GM23338 (cell line): Measurements from ENCODE around the gene EIF1B. TPM values are rescaled to one million over a fixed set of nuclear protein-coding genes. Genes with fewer than 3 reads are reported as not detected.
A peak's percentile ranks its signal among the peaks of the same experiment; 100 is the strongest.

Experiments
- ATAC-seq: fragments of 200-7000 bp; cut with Tn5 transposase; 3 replicates; pipeline ENCODE4 v1.9.1; 2020
- DNase-seq: peaks from one replicate; pipeline ENCODE4 v3.0.0-alpha.2; 2015; ENCODE audit warnings: low spot score
- H2AFZ ChIP-seq: fragments of 200-600 bp; sonication (generic); 2 replicates; pipeline ENCODE4 v1.8.0; 2016; ENCODE audit warnings: antibody characterized with exemption, mild to moderate bottlenecking, moderate library complexity
- H3F3A ChIP-seq: fragments of 200-600 bp; sonication (generic); replicated peaks from 2 replicates; pipeline ENCODE4 v1.8.0; 2017; ENCODE audit warnings: antibody characterized with exemption, mixed run types, low read depth
- H3K27ac ChIP-seq: fragments of 200-600 bp; sonication (generic); 2 replicates; pipeline ENCODE4 v1.6.1; 2016; ENCODE audit warnings: low read depth
- H3K27me3 ChIP-seq: fragments of 200-600 bp; sonication (generic); 2 replicates; pipeline ENCODE4 v1.8.0; 2016; ENCODE audit warnings: mild to moderate bottlenecking, mixed run types, moderate library complexity; ENCODE audit not compliant: insufficient read depth
- H3K36me3 ChIP-seq: fragments of 200-600 bp; sonication (generic); 2 replicates; pipeline ENCODE4 v1.8.0; 2016; ENCODE audit warnings: mild to moderate bottlenecking; ENCODE audit not compliant: insufficient read depth
- H3K4me1 ChIP-seq: fragments of 200-600 bp; sonication (generic); 2 replicates; pipeline ENCODE4 v1.8.0; 2016; ENCODE audit warnings: mild to moderate bottlenecking, moderate library complexity; ENCODE audit not compliant: insufficient read depth
- H3K4me2 ChIP-seq: fragments of 200-600 bp; sonication (generic); 2 replicates; pipeline ENCODE4 v1.7.1; 2017; ENCODE audit warnings: mixed run types
- H3K4me3 ChIP-seq: fragments of 200-600 bp; sonication (generic); 2 replicates; pipeline ENCODE4 v1.6.1; 2016; ENCODE audit warnings: mixed run types
- H3K79me2 ChIP-seq: fragments of 200-600 bp; sonication (generic); replicated peaks from 2 replicates; pipeline ENCODE4 v1.8.0; 2017; ENCODE audit warnings: mild to moderate bottlenecking; ENCODE audit not compliant: insufficient read depth
- H3K9me2 ChIP-seq: fragments of 200-600 bp; sonication (generic); 2 replicates; pipeline ENCODE4 v1.8.0; 2017; ENCODE audit not compliant: insufficient read depth
- H4K20me1 ChIP-seq: fragments of 200-600 bp; sonication (generic); replicated peaks from 2 replicates; pipeline ENCODE4 v1.8.0; 2017; ENCODE audit warnings: mild to moderate bottlenecking; ENCODE audit not compliant: insufficient read depth
- H3K27ac Mint-ChIP-seq: 2 replicates; pipeline ENCODE4 v1.8.0; 2020; ENCODE audit warnings: inconsistent platforms, mild to moderate bottlenecking, moderate library complexity, mixed read lengths
- H3K27me3 Mint-ChIP-seq: 3 replicates; pipeline ENCODE4 v1.8.0; 2022; ENCODE audit warnings: low read depth, mild to moderate bottlenecking, moderate library complexity, mixed read lengths, inconsistent platforms; ENCODE audit not compliant: insufficient read depth, poor library complexity
- H3K36me3 Mint-ChIP-seq: 3 replicates; pipeline ENCODE4 v1.8.0; 2021; ENCODE audit warnings: low read depth, mild to moderate bottlenecking, inconsistent platforms, moderate library complexity, mixed read lengths
- H3K4me1 Mint-ChIP-seq: 3 replicates; pipeline ENCODE4 v1.8.0; 2020; ENCODE audit warnings: mild to moderate bottlenecking, inconsistent platforms, mixed read lengths
- H3K4me3 Mint-ChIP-seq: 3 replicates; pipeline ENCODE4 v1.8.0; 2021; ENCODE audit warnings: moderate library complexity, mild to moderate bottlenecking, inconsistent platforms, mixed read lengths
- H3K9me3 Mint-ChIP-seq: 3 replicates; pipeline ENCODE4 v1.8.0; 2020; ENCODE audit warnings: moderate library complexity, mild to moderate bottlenecking, inconsistent platforms, mixed read lengths
- CTCF ChIP-seq, 2 experiments: fragments of 200-600 bp in 1 of 2; sonication (generic) in 1 of 2; conservative IDR thresholded peaks; 2 replicates each; pipeline versions ENCODE4 v1.5.1 to v1.6.1; 2016 to 2017; ENCODE audit warnings: antibody characterized with exemption in 2 of 2, low read depth in 2 of 2, mild to moderate bottlenecking in 2 of 2, moderate library complexity in 1 of 2
- EZH2 ChIP-seq: fragments of 200-600 bp; sonication (generic); IDR thresholded peaks from one replicate; pipeline ENCODE4 v1.8.0; 2017; ENCODE audit warnings: antibody characterized with exemption, mild to moderate bottlenecking, low read depth; ENCODE audit not compliant: unreplicated experiment
- JUNB ChIP-seq: IDR thresholded peaks from one replicate; pipeline ENCODE4 v1.6.1; 2016; ENCODE audit warnings: antibody characterized with exemption; ENCODE audit not compliant: unreplicated experiment
- ZNF114 ChIP-seq: fragments of 250-450 bp; sonication (Bioruptor Pico); IDR thresholded peaks from 2 replicates; pipeline ENCODE4 v1.5.0; 2020; ENCODE audit warnings: mild to moderate bottlenecking, moderate library complexity
- ZNF331 ChIP-seq: fragments of 250-450 bp; sonication (Bioruptor Pico); IDR thresholded peaks from 2 replicates; pipeline ENCODE4 v1.5.0; 2020; ENCODE audit warnings: low read depth, mild to moderate bottlenecking, moderate library complexity
- ZNF462 ChIP-seq: fragments of 250-450 bp; sonication (Bioruptor Pico); IDR thresholded peaks from 2 replicates; pipeline ENCODE4 v1.5.0; 2020; ENCODE audit warnings: mild to moderate bottlenecking, moderate library complexity
- polyA plus RNA-seq: library from polyadenylated mRNA; unstranded; fragments of >200 nt; fragmentation: Nextera tagmentation; extraction: Ambion mirVana; gene quantifications from 2 replicates; pipeline ENCODE4 v1.2.1, GENCODE V29; 2016
- total RNA-seq: library from RNA; depleted of rRNA; stranded (reverse); fragments of >200 nt; shearing (Covaris generic); gene quantifications from 2 replicates; pipeline ENCODE4 v1.2.3, GENCODE V29; 2014

EIF1B gene
- total and polyA plus RNA-seq, 2 experiments from 2014 or later, result 24.4 to 229 TPM

GRCh38 chr3:40313975-40314860 is 4.7 kb downstream of the EIF1B start (continued):
- TF ChIP-seq ZNF462 (CRISPR knock-in tag), result no peak
- no peak for TF ChIP-seq EZH2
- TF ChIP-seq ZNF331 (CRISPR knock-in tag), result no peak
- TF ChIP-seq JUNB, result no peak
- no peak for TF ChIP-seq ZNF114 (CRISPR knock-in tag)

- ATAC-seq (peak; percentile 83), DNase-seq (peak; percentile 91)
- Mint-ChIP-seq H3K36me3 (peaks cover 14% of the 10 kb centered on the region), H3K4me1 (no peaks in the 10 kb centered on the region), H3K27me3 (no peaks in the 10 kb centered on the region), H3K27ac (no peak overlapping the region), H3K9me3 (no peaks in the 10 kb centered on the region), H3K4me3 (no peak overlapping the region)
- Histone ChIP-seq H2AFZ (no peak overlapping the region), H3K79me2 (no peaks in the 10 kb centered on the region), H3K27me3 (no peaks in the 10 kb centered on the region), H3K27ac (no peak overlapping the region; the same call in 1 of the 2 replicates), H3K36me3 (peaks cover 6% of the 10 kb centered on the region), H3F3A (no peaks in the 10 kb centered on the region), H3K4me1 (no peaks in the 10 kb centered on the region), H3K9me2 (no peaks in the 10 kb centered on the region), H3K4me3 (no peak overlapping the region), H4K20me1 (no peaks in the 10 kb centered on the region), H3K4me2 (no peak overlapping the region)
- peak; percentile 84 to 92 for TF ChIP-seq CTCF (conservative IDR thresholded peaks at IDR 0.05; ENCODE audit: low read depth in 2 of 2)
- TF ChIP-seq ZNF331 (CRISPR knock-in tag), result no peak
Observed at GRCh38 chr3:40317061-40317855, 7.8 kb downstream of the EIF1B start.
